ENCODE data around the gene GOSR1.
"Not testable (repeated sequence)": the region's sequence is repeated elsewhere in the genome, so short reads cannot be mapped to it uniquely, and the experiment has no call there.

DNA sequence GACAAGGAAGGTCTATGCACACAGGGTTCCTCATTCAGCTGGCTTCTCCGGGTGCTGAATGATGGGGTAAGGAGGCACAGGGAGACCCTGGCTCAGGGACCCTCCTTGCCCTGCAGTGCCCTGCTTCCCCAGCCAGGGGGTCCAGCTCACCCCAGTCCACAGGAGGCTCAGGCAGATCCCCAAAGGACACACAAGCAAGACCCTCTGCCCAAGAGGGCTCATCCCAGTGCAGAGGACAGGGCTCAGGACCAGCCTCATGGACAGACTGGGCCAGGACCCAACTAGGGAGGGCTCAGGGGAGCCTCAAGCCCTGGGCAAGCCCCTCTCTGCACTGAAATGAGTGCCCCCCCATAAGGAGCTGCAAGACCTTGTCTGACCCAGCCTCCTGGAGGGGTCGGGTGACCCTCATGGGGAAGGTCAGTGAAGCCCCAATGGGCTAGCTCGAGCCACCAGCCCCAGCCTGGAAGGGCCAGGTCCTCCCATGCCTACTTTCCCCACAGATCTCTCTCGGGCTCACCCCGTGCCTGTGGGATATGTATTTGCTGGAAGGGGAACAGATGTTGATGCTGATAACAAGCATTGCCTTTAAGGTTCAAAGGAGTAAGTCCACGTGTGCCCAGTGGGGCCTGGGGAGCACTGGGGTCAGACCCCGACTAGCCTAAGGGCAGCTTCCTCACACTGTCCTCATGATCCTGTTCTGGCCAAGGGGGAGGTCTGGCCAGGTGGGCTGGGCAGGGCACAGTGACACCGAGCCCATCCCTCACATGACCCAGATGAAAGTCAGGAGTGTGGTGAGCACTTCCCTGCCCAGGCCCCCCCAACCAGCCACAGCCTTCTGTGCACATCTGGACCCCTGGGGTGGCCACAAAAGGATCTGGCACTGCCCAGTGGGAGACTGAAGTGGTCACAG is 83.2 kb downstream of the GOSR1 start:
- not testable (repeated sequence) for TF ChIP-seq CTCF, POLR2A (IDR thresholded peaks at IDR 0.05)
